Stimulated activated CD8-positive, alpha-beta memory T cell treated with anti-CD3 and anti-CD28 coated beads, Interleukin-4, amount 100 ng/mL, for 1 hour (primary cell): ENCODE results near the gene TOMM40L.
A peak's percentile ranks its signal among the peaks of the same experiment; 100 is the strongest.

Experiments used
- DNase-seq, 2 donors: peaks; one replicate each; pipeline ENCODE4 v3.0.0-alpha.2; 2020; ENCODE audit warnings: low read depth in 2 of 2, low spot score in 1 of 2

TOMM40L gene

DNA sequence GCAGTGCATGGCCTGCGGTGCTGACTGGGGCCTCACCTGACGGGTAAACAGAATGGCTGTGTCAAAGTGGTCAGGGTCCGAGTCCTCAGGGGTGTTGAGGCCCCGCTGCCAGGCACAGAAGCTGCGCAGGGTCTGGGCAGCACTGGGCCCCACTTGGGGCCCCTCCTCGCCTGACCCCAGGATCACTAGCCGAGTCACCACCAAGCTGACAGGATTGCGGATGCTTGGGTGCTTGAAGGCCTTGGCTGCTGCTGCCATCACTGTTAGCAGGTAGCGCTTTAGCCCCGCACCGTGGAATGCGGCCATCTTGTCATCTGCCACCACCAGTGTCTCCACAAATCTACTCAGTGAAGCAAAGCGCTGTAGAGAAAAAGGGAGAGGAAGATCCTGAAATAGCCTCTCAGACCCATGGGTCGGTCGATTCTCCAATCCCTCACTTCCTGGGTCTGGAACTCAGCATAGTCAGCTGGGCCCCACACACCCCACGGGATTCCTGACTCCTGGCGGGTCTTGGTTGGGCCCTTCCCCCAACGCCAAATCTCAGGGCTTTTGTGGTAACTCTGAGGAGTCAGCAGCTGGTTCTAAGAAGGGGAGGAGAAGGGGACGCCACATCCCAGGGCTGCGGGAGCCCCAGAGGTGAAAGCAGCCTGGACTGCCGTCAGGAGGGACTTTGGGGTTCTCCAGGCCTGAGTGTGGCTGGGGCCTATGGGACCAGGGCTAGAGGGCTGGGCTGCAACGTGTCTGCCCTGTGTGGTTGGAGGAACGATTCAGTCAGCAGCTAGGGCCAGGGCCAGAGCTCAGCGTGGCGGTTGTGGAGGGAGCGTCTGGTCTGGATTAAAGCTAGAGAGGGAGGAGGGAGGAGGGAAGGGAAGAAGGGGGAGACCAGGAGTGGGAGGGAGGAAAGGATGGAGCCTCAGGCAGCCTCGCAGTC is 29.1 kb upstream of the TOMM40L start:
- DNase-seq: no peak

GRCh38 chr1:161197560-161198193 is 28.2 kb upstream of the TOMM40L start:
- DNase-seq: no peak

GRCh38 chr1:161198194-161198896 is 27.5 kb upstream of the TOMM40L start:
- DNase-seq: no peak

DNA sequence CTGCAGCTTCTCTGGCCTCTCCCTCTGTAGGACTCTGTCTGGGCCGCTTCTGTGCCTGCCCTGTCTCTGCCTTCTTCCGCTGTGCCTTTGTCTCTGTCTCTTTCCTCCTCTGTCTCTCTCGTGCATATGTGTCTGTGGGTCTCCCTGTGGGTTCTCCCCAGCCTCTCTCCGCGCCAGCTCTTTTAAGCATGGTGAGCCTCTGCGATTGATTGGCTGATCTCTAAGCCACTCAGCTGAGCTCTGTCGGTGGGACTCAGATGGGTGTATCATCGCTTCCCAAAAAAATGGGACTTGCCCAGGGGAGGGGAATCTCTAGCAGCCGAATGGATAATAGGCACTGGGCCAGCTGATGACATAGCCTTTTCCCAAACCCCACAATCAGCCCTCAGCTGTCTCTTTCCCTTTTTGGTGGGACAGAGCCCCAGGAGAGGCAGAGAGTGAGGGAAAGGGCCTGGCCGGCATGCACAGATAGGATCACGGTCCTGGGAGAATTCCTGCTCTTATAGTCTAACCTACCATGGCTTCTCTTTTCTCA is 26.9 kb upstream of the TOMM40L start, which contains the start of gene ADAMTS4:
ADAMTS4 (minus strand) TSS at position 158 of the 535 bp plus-strand sequence. CDS start 427 bp downstream, outside the sequence.
- DNase-seq: no peak

DNA sequence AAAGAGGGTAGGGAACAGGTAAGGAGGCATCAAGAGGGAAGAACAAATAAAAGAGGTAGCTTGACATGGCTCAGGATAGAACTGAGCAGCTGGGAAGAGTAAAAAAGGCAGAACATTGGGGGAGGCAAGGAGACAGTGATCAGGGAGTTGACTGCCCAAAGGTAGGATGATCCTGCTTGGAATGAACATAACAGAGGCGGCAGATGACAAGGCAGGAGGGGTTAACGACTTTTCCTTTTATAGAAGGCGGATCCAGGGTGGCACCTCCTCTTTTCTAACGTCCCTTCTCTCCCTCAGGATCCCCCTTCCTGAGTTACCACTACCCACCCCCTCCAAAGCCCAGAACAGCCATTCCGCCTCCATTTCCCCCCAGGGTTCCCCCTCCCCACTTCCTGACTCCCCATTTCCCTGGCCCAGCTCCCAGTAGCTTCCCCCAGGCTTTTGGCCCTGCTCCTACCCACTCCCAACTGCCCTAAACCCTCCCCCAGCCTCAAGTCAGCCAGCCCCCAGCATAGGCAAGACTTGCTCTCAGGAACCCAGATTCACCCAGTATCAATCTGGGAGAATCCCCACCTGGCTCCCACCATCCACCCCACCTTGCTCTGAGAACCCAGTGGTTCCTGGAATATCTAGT is 26.2 kb upstream of the TOMM40L start:
- no peak for DNase-seq

- DNase-seq: no peak
These were observed 25.4 kb upstream of the TOMM40L start for GRCh38 chr1:161200421-161200991.

- no peak for DNase-seq
These were observed 24.6 kb upstream of the TOMM40L start for GRCh38 chr1:161200992-161201835.

- peak; percentile 88 to 92 for DNase-seq
These were observed 23.8 kb upstream of the TOMM40L start, which contains the start of gene NDUFS2 for GRCh38 chr1:161201836-161202712. Gene NDUFS2, plus strand, starts transcription at chr1:161202367. Its CDS starts 19 bp downstream, at chr1:161202386.

GRCh38 chr1:161206411-161207140 is 19.3 kb upstream of the TOMM40L start:
- DNase-seq: no peak

DNA sequence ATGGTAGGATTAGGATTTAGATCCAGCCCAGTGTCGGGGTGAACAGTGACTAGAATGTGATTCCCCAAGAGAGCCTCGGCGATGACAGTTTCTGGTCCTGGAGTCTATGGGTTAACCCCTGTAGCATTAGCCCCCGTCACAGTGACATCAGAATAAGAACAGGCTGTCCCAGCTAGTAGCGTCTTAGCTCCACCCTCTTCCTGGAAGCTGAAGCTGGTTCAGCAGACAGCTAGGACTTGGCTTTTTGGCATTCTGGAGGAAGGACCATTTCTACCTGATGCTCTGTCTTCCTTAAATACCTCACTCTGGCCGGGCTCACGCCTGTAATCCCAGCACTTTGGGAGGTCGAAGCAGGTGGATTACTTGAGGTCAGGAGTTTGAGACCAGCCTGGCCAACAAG is 18.7 kb upstream of the TOMM40L start:
- DNase-seq: no peak

DNA sequence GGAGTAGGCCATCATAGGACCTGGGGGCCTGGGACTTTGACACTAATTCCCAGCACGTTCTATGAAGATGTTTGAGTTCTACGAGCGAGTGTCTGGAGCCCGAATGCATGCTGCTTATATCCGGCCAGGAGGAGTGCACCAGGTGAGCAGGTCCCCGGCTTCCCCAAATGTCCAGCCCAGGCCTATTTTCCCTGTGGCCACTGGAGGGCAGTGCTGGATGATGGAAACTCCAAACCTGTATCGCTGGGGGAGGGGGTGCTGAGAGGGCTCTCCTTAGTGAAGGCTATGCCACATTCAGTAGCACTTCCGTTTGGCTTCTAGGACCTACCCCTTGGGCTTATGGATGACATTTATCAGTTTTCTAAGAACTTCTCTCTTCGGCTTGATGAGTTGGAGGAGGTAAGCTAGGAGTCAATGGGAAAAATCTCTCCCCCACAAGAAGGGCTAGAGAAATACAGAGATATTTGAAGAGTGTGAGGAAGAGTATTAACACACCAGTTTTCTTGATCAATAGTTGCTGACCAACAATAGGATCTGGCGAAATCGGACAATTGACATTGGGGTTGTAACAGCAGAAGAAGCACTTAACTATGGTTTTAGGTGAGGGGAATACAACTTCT is 16.0 kb upstream of the TOMM40L start:
- peak in 1 of 2 donors; percentile 45 for DNase-seq

DNA sequence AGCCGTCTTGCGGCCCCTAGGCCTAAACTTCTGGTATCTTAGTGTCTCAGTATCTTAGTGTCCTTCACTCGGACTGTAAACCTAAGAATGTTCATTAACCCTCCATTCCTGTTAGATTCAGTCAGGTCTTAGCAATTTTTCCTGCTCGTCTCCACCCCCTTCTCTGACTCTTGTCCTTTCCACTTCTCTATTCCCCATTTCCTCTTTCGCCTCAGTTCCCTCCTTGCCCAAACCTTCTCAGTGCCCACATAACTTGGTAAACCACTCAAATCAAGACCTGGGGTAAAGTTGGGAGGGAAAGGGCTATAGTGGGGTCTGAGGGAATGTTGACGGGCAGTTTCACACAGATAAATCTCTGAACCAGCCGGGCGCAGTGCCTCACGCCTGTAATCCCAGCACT is 11.5 kb upstream of the TOMM40L start:
- DNase-seq: no peak

- DNase-seq: no peak
These were observed 10.8 kb upstream of the TOMM40L start, which contains the start of gene FCER1G for GRCh38 chr1:161215076-161215475. Gene FCER1G, plus strand, starts transcription at chr1:161215295. Its CDS starts 27 bp downstream, at chr1:161215322.

- DNase-seq: no peak
These were observed 8.7 kb upstream of the TOMM40L start for GRCh38 chr1:161216945-161217712.

DNA sequence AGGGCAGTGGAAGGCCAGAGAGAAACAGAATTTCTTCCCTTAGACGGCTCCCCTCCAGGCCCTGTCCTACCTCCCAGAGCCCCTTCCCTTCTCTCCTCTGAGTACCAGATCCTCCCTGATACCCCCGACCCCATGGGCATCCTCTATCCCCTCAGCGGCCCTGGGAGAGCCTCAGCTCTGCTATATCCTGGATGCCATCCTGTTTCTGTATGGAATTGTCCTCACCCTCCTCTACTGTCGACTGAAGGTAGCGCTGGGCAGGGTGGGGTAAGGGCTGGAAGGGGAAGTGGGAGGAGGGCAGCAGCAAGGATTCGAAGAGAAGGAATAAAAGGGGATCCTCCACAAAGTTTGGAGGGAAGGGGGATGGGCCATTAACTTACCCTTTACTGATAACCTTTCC is 8.0 kb upstream of the TOMM40L start:
- DNase-seq: no peak

DNA sequence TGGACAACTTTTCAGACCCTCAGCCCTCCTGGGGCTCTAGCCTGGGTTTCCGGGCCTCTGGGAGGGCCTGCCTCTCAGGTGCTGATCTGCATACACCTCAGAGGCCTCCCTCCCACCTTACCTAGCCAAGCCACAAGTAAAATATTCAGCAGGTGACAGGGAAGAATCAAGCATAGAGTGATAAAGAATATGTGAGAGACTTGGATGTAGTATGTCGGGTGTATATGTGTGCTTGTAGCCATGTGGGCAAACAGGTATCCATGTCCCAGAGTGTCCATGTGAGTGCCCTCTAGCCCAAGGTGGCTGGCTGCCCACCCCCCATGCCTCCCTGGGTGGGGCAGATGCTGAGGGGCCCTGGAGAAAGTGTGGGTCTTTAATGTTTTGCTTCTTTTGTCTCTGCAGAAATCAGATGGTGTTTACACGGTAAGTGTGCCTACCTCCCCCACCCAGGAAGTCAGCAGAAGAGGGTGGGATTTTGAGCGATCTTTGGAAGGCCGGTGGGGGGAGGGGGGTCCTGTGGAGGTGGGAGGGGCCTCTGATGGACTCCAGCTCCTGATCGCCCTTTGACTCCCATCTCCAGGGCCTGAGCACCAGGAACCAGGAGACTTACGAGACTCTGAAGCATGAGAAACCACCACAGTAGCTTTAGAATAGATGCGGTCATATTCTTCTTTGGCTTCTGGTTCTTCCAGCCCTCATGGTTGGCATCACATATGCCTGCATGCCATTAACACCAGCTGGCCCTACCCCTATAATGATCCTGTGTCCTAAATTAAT is 7.4 kb upstream of the TOMM40L start:
- no peak for DNase-seq
